ENCODE data around the gene RBP2. TPM values are rescaled to one million over a fixed set of nuclear protein-coding genes. Genes with fewer than 3 reads are reported as not detected.

The RBP2 gene
- total RNA-seq, result not detected
- polyA plus RNA-seq (ENCODE audit: insufficient read depth, low read depth, low replicate concordance), result 13.5 TPM
- long read RNA-seq, donor 1, result 0 reads
- long read RNA-seq, donor 2, result 0 reads
- long read RNA-seq, donor 3, result 0 reads
- long read RNA-seq, donor 4, result 0 reads
- long read RNA-seq, donor 5, result 0 reads
- long read RNA-seq, donor 6, result 0 reads
- long read RNA-seq, donor 7, result 0 reads
- long read RNA-seq, donor 8, result 0 reads
- long read RNA-seq, donor 9, result 0 reads
- long read RNA-seq, donor 10, transcript RBP2-201 (4 exons, 694 nt), result major isoform, 10 of 10 reads
- long read RNA-seq, donor 10, partial matches to known transcripts, result 0 of 10 reads
- long read RNA-seq, donor 10, other reads (novel, unspliced or antisense), result 0 of 10 reads

DNA sequence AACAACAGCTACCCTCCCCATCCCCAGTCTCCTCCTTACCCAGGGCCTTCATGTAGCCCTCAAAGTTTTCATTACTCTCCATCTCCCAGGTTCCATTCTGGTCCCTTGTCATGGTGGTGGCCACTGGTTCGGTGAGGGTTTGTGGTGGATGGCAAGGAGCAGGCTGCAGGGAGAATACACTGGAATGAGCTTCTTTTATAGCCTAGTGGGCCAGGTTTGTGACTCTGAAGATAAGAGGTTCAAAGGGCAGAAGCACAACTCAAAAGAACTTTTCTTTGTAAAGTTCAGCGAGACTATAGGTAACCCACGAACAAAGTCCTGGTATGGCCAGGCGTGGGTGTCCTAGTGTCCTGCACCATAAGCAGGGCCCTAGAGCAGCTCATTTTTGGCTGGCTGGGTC, at the start of gene RBP2:
TSS of gene RBP2 (minus strand) at position 169 of the 400 bp plus-strand sequence. CDS start at position 112, 57 bp downstream.
- H3K27ac ChIP-seq (ENCODE audit: low read depth in 2 of 2, low read length in 2 of 2), result no peak within 1 kb of the TSS
- no peak within 1 kb of the TSS for H3K4me3 ChIP-seq (ENCODE audit: low read length in 3 of 3)
- H3K36me3 ChIP-seq (ENCODE audit: control insufficient read depth in 2 of 3, insufficient read depth in 3 of 3, low read length in 3 of 3), result no peaks in the 10 kb centered on the region
- no peaks in the 10 kb centered on the region for H3K9me3 ChIP-seq (ENCODE audit: control insufficient read depth in 2 of 3, insufficient read depth in 1 of 3, low read length in 3 of 3)
- FAIRE-seq, result no peak
- intact Hi-C loops (cut with DNase I), result no loop called here
- H3K27me3 ChIP-seq (ENCODE audit: control insufficient read depth, insufficient read depth, low read length), result no peaks in the 10 kb centered on the region
- no peak for DNase-seq
- peaks cover 0 to 2% (median 0%) of the 10 kb centered on the region in 3 donors for H3K4me1 ChIP-seq (ENCODE audit: control insufficient read depth in 2 of 3, insufficient read depth in 2 of 3, low read depth in 1 of 3, low read length in 3 of 3)
- TF ChIP-seq, protein P1, sequence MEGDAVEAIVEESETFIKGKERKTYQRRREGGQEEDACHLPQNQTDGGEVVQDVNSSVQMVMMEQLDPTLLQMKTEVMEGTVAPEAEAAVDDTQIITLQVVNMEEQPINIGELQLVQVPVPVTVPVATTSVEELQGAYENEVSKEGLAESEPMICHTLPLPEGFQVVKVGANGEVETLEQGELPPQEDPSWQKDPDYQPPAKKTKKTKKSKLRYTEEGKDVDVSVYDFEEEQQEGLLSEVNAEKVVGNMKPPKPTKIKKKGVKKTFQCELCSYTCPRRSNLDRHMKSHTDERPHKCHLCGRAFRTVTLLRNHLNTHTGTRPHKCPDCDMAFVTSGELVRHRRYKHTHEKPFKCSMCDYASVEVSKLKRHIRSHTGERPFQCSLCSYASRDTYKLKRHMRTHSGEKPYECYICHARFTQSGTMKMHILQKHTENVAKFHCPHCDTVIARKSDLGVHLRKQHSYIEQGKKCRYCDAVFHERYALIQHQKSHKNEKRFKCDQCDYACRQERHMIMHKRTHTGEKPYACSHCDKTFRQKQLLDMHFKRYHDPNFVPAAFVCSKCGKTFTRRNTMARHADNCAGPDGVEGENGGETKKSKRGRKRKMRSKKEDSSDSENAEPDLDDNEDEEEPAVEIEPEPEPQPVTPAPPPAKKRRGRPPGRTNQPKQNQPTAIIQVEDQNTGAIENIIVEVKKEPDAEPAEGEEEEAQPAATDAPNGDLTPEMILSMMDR (IDR thresholded peaks at IDR 0.05; ENCODE audit: borderline replicate concordance, extremely low read depth, insufficient read depth), result no peak
- H3K9ac ChIP-seq (ENCODE audit: low read length in 3 of 3), result no peak within 1 kb of the TSS

DNA sequence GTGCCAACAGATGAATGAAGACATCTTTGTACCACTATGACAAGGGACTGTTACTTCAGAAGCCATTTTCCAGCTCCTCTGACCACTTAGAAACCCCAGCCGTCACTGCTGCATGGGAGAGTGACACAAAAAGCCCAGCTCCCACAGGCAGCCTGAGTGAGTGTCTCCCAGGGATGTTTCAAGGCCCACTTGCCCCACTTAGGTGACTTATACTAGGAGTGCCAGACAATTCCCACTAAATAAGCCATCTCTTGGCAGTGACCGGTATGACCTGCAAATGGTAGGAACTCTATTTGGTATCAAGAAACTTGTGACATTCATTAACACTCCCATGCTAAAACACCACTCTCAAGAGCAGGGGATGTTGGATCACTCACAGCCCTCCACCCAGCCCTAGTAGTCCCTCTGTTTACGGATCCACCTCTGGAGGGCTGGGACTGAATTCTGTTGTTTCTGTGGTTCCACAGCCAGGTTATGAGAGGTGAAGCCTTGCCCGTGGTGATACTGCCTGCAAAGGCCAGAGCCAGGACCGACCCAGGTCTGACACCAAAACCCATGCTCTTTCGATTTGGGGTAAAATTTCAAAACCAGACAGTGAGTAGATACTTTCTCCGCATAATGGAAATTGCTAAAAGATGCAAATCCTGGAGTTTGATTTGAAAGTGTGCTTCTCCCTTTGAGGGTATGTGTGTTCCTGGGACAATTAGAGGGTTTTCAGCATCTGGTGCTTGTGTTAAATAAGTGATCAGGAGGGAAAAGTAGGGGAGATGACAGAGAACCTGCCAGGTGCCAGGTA, 48.7 kb upstream of the RBP2 start:
- Histone ChIP-seq H3K4me1 (ENCODE audit: control insufficient read depth in 2 of 3, insufficient read depth in 2 of 3, low read depth in 1 of 3, low read length in 3 of 3) (no peaks in the 10 kb centered on the region), H3K27me3 (ENCODE audit: control insufficient read depth, insufficient read depth, low read length) (no peaks in the 10 kb centered on the region), H3K9ac (ENCODE audit: low read length in 3 of 3) (no peak overlapping the region), H3K27ac (ENCODE audit: low read depth in 2 of 2, low read length in 2 of 2) (no peak overlapping the region), H3K36me3 (ENCODE audit: control insufficient read depth in 2 of 3, insufficient read depth in 3 of 3, low read length in 3 of 3) (no peaks in the 10 kb centered on the region), H3K4me3 (ENCODE audit: low read length in 3 of 3) (no peak overlapping the region), H3K9me3 (ENCODE audit: control insufficient read depth in 2 of 3, insufficient read depth in 1 of 3, low read length in 3 of 3) (no peaks in the 10 kb centered on the region)
- no peak for FAIRE-seq
- intact Hi-C loops (cut with DNase I), result no loop called here
- peak in 2 of 5 donors; percentile 6 to 9 for DNase-seq
- TF ChIP-seq, protein P1 (IDR thresholded peaks at IDR 0.05; ENCODE audit: borderline replicate concordance, extremely low read depth, insufficient read depth), result no peak

DNA sequence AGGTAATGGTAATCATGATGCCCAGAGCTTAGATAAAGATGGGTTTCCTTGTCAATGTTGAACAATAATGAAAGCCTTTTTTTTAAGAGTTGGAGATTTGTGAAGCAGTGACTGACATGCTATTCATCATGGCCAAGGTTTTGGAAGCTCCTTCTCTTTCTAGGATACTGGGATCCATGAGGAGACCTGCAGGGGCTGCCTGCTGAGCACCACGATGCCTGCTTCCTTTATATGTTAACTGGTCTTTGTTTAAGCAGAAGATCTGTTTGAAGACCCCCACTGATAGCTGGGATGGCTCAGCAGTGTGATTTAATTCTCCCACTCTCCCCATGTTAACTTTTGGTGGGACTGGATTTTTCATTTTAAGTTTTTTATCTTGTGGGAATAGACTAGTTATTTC, 47.4 kb upstream of the RBP2 start:
- no peak overlapping the region for H3K9ac ChIP-seq (ENCODE audit: low read length in 3 of 3)
- FAIRE-seq (no peak), DNase-seq (no peak)
- H3K4me1 ChIP-seq (ENCODE audit: control insufficient read depth in 2 of 3, insufficient read depth in 2 of 3, low read depth in 1 of 3, low read length in 3 of 3), result no peaks in the 10 kb centered on the region
- H3K4me3 ChIP-seq (ENCODE audit: low read length in 3 of 3), result no peak overlapping the region
- intact Hi-C loops (cut with DNase I), result no loop called here
- TF ChIP-seq, protein P1 (IDR thresholded peaks at IDR 0.05; ENCODE audit: borderline replicate concordance, extremely low read depth, insufficient read depth), result no peak
- no peaks in the 10 kb centered on the region for H3K27me3 ChIP-seq (ENCODE audit: control insufficient read depth, insufficient read depth, low read length)
- no peak overlapping the region for H3K27ac ChIP-seq (ENCODE audit: low read depth in 2 of 2, low read length in 2 of 2)
- no peaks in the 10 kb centered on the region for H3K36me3 ChIP-seq (ENCODE audit: control insufficient read depth in 2 of 3, insufficient read depth in 3 of 3, low read length in 3 of 3)
- no peaks in the 10 kb centered on the region for H3K9me3 ChIP-seq (ENCODE audit: control insufficient read depth in 2 of 3, insufficient read depth in 1 of 3, low read length in 3 of 3)

All from kidney (tissue), 22 donors.